HepG2 (cell line): ENCODE results near the gene LLGL2. TPM values are rescaled to one million over a fixed set of nuclear protein-coding genes. Genes with fewer than 3 reads are reported as not detected.

ENCODE experiments used
- ERF ChIP-seq: IDR thresholded peaks from 2 replicates; pipeline ENCODE4 v1.6.1; 2018; ENCODE audit warnings: missing biosample characterization, missing genetic modification reagents
- ETV5 ChIP-seq: IDR thresholded peaks from 2 replicates; pipeline ENCODE4 v1.6.1; 2018; ENCODE audit warnings: missing biosample characterization, missing genetic modification reagents, inconsistent platforms, borderline replicate concordance
- FIP1L1 ChIP-seq: fragments of 200-400 bp; formaldehyde crosslinking; IDR thresholded peaks from 2 replicates; pipeline ENCODE4 v1.6.1; 2018; ENCODE audit warnings: low read depth, mild to moderate bottlenecking, low read length, moderate library complexity, borderline replicate concordance; ENCODE audit not compliant: insufficient read depth
- FOSL2 ChIP-seq: sonication (generic); formaldehyde crosslinking; IDR thresholded peaks from 2 replicates; pipeline ENCODE4 v1.4.0; 2020; ENCODE audit warnings: missing genetic modification reagents
- GABPB1 ChIP-seq: IDR thresholded peaks from 2 replicates; pipeline ENCODE4 v1.6.1; 2016; ENCODE audit warnings: mild to moderate bottlenecking, missing genetic modification reagents, moderate library complexity, missing compliant biosample characterization
- GATAD1 ChIP-seq: IDR thresholded peaks from 2 replicates; pipeline ENCODE4 v1.6.1; 2016; ENCODE audit warnings: missing genetic modification reagents, missing compliant biosample characterization
- HDAC2 ChIP-seq: sonication (generic); formaldehyde crosslinking; IDR thresholded peaks from 2 replicates; pipeline ENCODE4 v1.4.0; 2020; ENCODE audit warnings: missing genetic modification reagents
- HMGA1 ChIP-seq: sonication (generic); formaldehyde crosslinking; conservative IDR thresholded peaks from 2 replicates; pipeline ENCODE4 v1.4.0; 2020; ENCODE audit warnings: missing genetic modification reagents
- HNF4G ChIP-seq, 2 experiments: sonication (generic) in 1 of 2; formaldehyde crosslinking in 1 of 2; IDR thresholded peaks; 2 replicates each; pipeline versions ENCODE4 v1.4.0 to v1.6.1; 2011 to 2020; ENCODE audit warnings: borderline replicate concordance in 2 of 2, low read depth in 2 of 2, mild to moderate bottlenecking in 2 of 2, low read length in 1 of 2, missing genetic modification reagents in 1 of 2, moderate library complexity in 1 of 2
- KLF6 ChIP-seq: IDR thresholded peaks from 2 replicates; pipeline ENCODE4 v1.8.0; 2016; ENCODE audit warnings: missing biosample characterization, missing genetic modification reagents
- MEIS2 ChIP-seq: sonication (generic); formaldehyde crosslinking; IDR thresholded peaks from 2 replicates; pipeline ENCODE4 v1.9.0; 2021; ENCODE audit warnings: mild to moderate bottlenecking, missing genetic modification reagents
- PHF8 ChIP-seq: sonication (generic); formaldehyde crosslinking; IDR thresholded peaks from 2 replicates; pipeline ENCODE4 v1.5.0; 2020; ENCODE audit warnings: missing genetic modification reagents
- POGK ChIP-seq: sonication (generic); formaldehyde crosslinking; conservative IDR thresholded peaks from 2 replicates; pipeline ENCODE4 v1.8.0; 2022; ENCODE audit warnings: mild to moderate bottlenecking, moderate library complexity, missing genetic modification reagents
- RFXAP ChIP-seq: sonication (generic); formaldehyde crosslinking; IDR thresholded peaks from 2 replicates; pipeline ENCODE4 v1.4.0; 2020; ENCODE audit warnings: missing genetic modification reagents, borderline replicate concordance
- THAP11 ChIP-seq: IDR thresholded peaks from 2 replicates; pipeline ENCODE4 v1.6.1; 2016; ENCODE audit warnings: missing biosample characterization, missing genetic modification reagents
- YEATS4 ChIP-seq: sonication (generic); formaldehyde crosslinking; IDR thresholded peaks from 2 replicates; pipeline ENCODE4 v1.4.0; 2020; ENCODE audit warnings: missing genetic modification reagents, borderline replicate concordance
- ZNF256 ChIP-seq: sonication (generic); formaldehyde crosslinking; conservative IDR thresholded peaks from 2 replicates; pipeline ENCODE4 v1.4.0; 2020; ENCODE audit warnings: missing genetic modification reagents
- ZNF33B ChIP-seq: sonication (generic); formaldehyde crosslinking; IDR thresholded peaks from 2 replicates; pipeline ENCODE4 v1.5.1; 2020; ENCODE audit warnings: mild to moderate bottlenecking, missing genetic modification reagents
- ZNF383 ChIP-seq: sonication (generic); formaldehyde crosslinking; IDR thresholded peaks from 2 replicates; pipeline ENCODE4 v1.4.0; 2020; ENCODE audit warnings: missing genetic modification reagents, mild to moderate bottlenecking, borderline replicate concordance
- polyA plus RNA-seq, 8 experiments: library from polyadenylated mRNA; depleted of rRNA in 3 of 8; stranded (reverse) in 7 of 8; unstranded in 1 of 8; fragments of >200 nt; fragmentation: Illumina TruSeq in 4 of 8; extraction: Trizol in 4 of 8; gene quantifications; 2 replicates each; pipeline versions ENCODE4 v1.2.1 to v1.2.3, GENCODE V29; 2011 to 2016; ENCODE audit warnings: low read depth in 4 of 8, missing spikeins in 1 of 8, mixed read lengths in 1 of 8; ENCODE audit not compliant: insufficient read depth in 1 of 8
- total RNA-seq, 5 experiments: library from RNA; depleted of rRNA; stranded (reverse); fragments of >200 nt; fragmentation: Illumina TruSeq; extraction: Trizol; gene quantifications; 2 replicates each; pipeline ENCODE4 v1.2.3, GENCODE V29; 2016; ENCODE audit warnings: low read depth in 1 of 5
- TF ChIP-seq, protein P1 (sequence below): sonication (generic); formaldehyde crosslinking; IDR thresholded peaks from 2 replicates; pipeline ENCODE4 v1.4.0; 2020; ENCODE audit warnings: missing genetic modification reagents
- TF ChIP-seq, protein P2 (sequence below): sonication (generic); formaldehyde crosslinking; IDR thresholded peaks from 2 replicates; pipeline ENCODE4 v1.4.0; 2020; ENCODE audit warnings: missing genetic modification reagents

The LLGL2 gene
- total and polyA plus RNA-seq, 2 of the 13 experiments (the other 11 are each of a cell fraction or from before 2014, with no cell fraction given) = 83.0 to 86.7 TPM

GRCh38 chr17:75610103-75610984 lies 84.8 kb downstream of the LLGL2 start (continued):
- TF ChIP-seq ETV5 (CRISPR knock-in tag) = peak; percentile 12; the same call in 1 of the 2 replicates
- TF ChIP-seq KLF6 = no peak; the same call in 1 of the 2 replicates
- TF ChIP-seq RFXAP (CRISPR knock-in tag) = peak; percentile 21; the same call in 1 of the 2 replicates
- TF ChIP-seq, protein P1, sequence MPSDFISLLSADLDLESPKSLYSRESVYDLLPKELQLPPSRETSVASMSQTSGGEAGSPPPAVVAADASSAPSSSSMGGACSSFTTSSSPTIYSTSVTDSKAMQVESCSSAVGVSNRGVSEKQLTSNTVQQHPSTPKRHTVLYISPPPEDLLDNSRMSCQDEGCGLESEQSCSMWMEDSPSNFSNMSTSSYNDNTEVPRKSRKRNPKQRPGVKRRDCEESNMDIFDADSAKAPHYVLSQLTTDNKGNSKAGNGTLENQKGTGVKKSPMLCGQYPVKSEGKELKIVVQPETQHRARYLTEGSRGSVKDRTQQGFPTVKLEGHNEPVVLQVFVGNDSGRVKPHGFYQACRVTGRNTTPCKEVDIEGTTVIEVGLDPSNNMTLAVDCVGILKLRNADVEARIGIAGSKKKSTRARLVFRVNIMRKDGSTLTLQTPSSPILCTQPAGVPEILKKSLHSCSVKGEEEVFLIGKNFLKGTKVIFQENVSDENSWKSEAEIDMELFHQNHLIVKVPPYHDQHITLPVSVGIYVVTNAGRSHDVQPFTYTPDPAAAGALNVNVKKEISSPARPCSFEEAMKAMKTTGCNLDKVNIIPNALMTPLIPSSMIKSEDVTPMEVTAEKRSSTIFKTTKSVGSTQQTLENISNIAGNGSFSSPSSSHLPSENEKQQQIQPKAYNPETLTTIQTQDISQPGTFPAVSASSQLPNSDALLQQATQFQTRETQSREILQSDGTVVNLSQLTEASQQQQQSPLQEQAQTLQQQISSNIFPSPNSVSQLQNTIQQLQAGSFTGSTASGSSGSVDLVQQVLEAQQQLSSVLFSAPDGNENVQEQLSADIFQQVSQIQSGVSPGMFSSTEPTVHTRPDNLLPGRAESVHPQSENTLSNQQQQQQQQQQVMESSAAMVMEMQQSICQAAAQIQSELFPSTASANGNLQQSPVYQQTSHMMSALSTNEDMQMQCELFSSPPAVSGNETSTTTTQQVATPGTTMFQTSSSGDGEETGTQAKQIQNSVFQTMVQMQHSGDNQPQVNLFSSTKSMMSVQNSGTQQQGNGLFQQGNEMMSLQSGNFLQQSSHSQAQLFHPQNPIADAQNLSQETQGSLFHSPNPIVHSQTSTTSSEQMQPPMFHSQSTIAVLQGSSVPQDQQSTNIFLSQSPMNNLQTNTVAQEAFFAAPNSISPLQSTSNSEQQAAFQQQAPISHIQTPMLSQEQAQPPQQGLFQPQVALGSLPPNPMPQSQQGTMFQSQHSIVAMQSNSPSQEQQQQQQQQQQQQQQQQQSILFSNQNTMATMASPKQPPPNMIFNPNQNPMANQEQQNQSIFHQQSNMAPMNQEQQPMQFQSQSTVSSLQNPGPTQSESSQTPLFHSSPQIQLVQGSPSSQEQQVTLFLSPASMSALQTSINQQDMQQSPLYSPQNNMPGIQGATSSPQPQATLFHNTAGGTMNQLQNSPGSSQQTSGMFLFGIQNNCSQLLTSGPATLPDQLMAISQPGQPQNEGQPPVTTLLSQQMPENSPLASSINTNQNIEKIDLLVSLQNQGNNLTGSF (CRISPR knock-in tag) = 0 out of 2 replicates have a peak, but pooled peaks have one; percentile 38
- 0 out of 2 replicates have a peak, but pooled peaks have one; percentile 35 for TF ChIP-seq ZNF33B (CRISPR knock-in tag)
- TF ChIP-seq MEIS2 (CRISPR knock-in tag) = no peak
- no peak for TF ChIP-seq ZNF256 (CRISPR knock-in tag)
- no peak for TF ChIP-seq HMGA1 (CRISPR knock-in tag)
- TF ChIP-seq ERF (CRISPR knock-in tag) = peak; percentile 22; the same call in 1 of the 2 replicates
- peak; percentile 42; the same call in 1 of the 2 replicates for TF ChIP-seq GABPB1 (CRISPR knock-in tag)
- TF ChIP-seq HNF4G (IDR thresholded peaks at IDR 0.05; ENCODE audit: borderline replicate concordance, low read depth, low read length) = peak; percentile 89
- peak; percentile 88; the same call in 1 of the 2 replicates for TF ChIP-seq HNF4G (CRISPR knock-in tag; IDR thresholded peaks at IDR 0.05; ENCODE audit: borderline replicate concordance, low read depth)
- TF ChIP-seq, protein P2, sequence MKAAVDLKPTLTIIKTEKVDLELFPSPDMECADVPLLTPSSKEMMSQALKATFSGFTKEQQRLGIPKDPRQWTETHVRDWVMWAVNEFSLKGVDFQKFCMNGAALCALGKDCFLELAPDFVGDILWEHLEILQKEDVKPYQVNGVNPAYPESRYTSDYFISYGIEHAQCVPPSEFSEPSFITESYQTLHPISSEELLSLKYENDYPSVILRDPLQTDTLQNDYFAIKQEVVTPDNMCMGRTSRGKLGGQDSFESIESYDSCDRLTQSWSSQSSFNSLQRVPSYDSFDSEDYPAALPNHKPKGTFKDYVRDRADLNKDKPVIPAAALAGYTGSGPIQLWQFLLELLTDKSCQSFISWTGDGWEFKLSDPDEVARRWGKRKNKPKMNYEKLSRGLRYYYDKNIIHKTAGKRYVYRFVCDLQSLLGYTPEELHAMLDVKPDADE (CRISPR knock-in tag) = no peak
- TF ChIP-seq THAP11 (CRISPR knock-in tag) = 0 out of 2 replicates have a peak, but pooled peaks have one; percentile 28
- TF ChIP-seq ZNF383 = no peak
- peak; percentile 19; the same call in 1 of the 2 replicates for TF ChIP-seq YEATS4 (CRISPR knock-in tag)
- no peak for TF ChIP-seq GATAD1 (CRISPR knock-in tag)
- peak; percentile 73 for TF ChIP-seq POGK (CRISPR knock-in tag)
- peak; percentile 91 for TF ChIP-seq FOSL2 (CRISPR knock-in tag)
- TF ChIP-seq FIP1L1 = 0 out of 2 replicates have a peak, but pooled peaks have one; percentile 34
- TF ChIP-seq HDAC2 (CRISPR knock-in tag) = peak; percentile 32; the same call in 1 of the 2 replicates
- TF ChIP-seq PHF8 (CRISPR knock-in tag) = peak; percentile 40; the same call in 1 of the 2 replicates
